Vagina (tissue), 2 donors: ENCODE measurements around the gene CCDC169. TPM values are rescaled to one million over a fixed set of nuclear protein-coding genes. Genes with fewer than 3 reads are reported as not detected.

Experiments used
- DNase-seq, 2 donors: peaks; one replicate each; pipeline ENCODE4 v3.0.0-alpha.2; 2017; ENCODE audit errors: extremely low spot score in 2 of 2
- H3K27ac ChIP-seq: fragments of 200-600 bp; sonication (generic); one replicate; pipeline ENCODE4 v1.5.1; 2019
- H3K27me3 ChIP-seq: fragments of 200-600 bp; sonication (generic); one replicate; pipeline ENCODE4 v1.5.1; 2019
- H3K36me3 ChIP-seq, 2 donors: fragments of 200-600 bp; sonication (generic); one replicate each; pipeline ENCODE4 v1.5.1; 2017 to 2019
- H3K4me1 ChIP-seq: fragments of 200-600 bp; sonication (generic); one replicate; pipeline ENCODE4 v1.5.1; 2019
- H3K4me3 ChIP-seq, 2 donors: fragments of 200-600 bp; sonication (generic); 1 replicate in 1 of 2; 2 replicates in 1 of 2; pipeline ENCODE4 v1.5.1; 2016 to 2019
- H3K9me3 ChIP-seq: fragments of 200-600 bp; sonication (generic); one replicate; pipeline ENCODE4 v1.5.1; 2019
- CTCF ChIP-seq, 3 experiments: fragments of 450-650 bp in 2 of 3; fragments of 200-600 bp in 1 of 3; sonication (generic) in 1 of 3; IDR thresholded peaks; one replicate each; pipeline ENCODE4 v1.5.1; 2017 to 2019; ENCODE audit warnings: antibody characterized with exemption in 3 of 3, mild to moderate bottlenecking in 2 of 3, moderate library complexity in 2 of 3
- POLR2A ChIP-seq, 2 donors: fragments of 450-650 bp; IDR thresholded peaks; one replicate each; pipeline ENCODE4 v1.6.1; 2017; ENCODE audit warnings: antibody characterized with exemption in 2 of 2, mild to moderate bottlenecking in 2 of 2, moderate library complexity in 2 of 2
- POLR2AphosphoS5 ChIP-seq, 2 donors: sonication (generic); formaldehyde crosslinking; IDR thresholded peaks; one replicate each; pipeline ENCODE4 v1.9.0; 2017; ENCODE audit warnings: antibody characterized with exemption in 2 of 2, mild to moderate bottlenecking in 2 of 2, low read depth in 1 of 2; ENCODE audit not compliant: insufficient read depth in 1 of 2
- intact Hi-C: fragments of 100-400 bp; cut with DNase I; formaldehyde crosslinking; loops from one replicate; pipeline ENCODE4 v1.15.1; 2023
- total RNA-seq: library from RNA; depleted of rRNA; stranded (reverse); fragments of >200 nt; gene quantifications from one replicate; pipeline ENCODE4 v1.2.3, GENCODE V29; 2016

Gene CCDC169
- total RNA-seq, 1 donor from 2014 or later: not detected

DNA sequence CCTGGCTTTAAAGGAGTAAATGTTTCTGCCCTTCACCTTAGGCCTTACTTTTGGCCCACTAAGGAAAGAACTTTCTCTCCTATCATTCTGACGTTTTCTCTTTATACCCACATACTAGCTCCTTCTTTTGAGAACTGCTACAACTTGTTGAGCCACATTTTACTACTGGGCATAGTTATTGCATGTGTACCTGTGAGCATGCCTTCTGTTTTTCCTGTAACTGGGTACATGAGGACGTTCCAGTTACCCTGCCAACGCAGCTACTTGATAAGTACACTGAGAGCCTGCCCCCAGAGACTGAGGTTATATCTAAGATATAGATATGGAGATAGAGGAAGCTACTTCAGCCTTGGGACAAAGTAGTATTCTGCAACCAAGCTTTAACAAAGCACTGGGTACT is 3.5 kb downstream of the CCDC169 start:
- Histone ChIP-seq H3K27ac (no peak overlapping the region), H3K36me3 (no peaks in the 10 kb centered on the region), H3K27me3 (no peaks in the 10 kb centered on the region), H3K4me1 (peaks cover 11% of the 10 kb centered on the region), H3K9me3 (no peaks in the 10 kb centered on the region), H3K4me3 (no peak overlapping the region)
- TF ChIP-seq POLR2A (IDR thresholded peaks at IDR 0.05): no peak
- no peak for TF ChIP-seq POLR2AphosphoS5 (IDR thresholded peaks at IDR 0.05; ENCODE audit: insufficient read depth in 1 of 2, low read depth in 1 of 2)
- no peak for TF ChIP-seq CTCF (IDR thresholded peaks at IDR 0.05)
- no peak for DNase-seq
- intact Hi-C loops: loop anchor here (10.0 kb wide), 1 partner anchor 51 kb away; the partner anchor contains the start of gene SPART

DNA sequence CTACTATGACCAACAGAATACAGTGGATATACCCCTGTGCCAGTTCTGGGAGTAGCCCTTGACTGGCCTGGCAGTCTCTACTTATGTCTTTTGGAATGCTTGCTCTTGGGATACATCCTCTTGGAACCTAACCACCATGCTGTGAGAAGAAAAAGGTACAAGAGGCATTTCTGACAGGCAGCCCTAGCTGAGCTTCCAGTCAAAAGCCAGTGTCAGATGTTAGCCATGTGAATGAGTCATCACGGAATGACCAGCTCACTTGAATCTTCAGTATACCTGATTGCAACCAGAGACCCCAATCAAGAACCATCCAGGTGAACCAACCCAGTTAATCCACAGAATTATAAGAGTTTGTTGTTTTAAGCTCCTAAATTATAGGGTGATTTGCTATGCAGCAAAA is 4.1 kb downstream of the CCDC169 start:
- intact Hi-C loops: loop anchor here (10.0 kb wide), 1 partner anchor 51 kb away; the partner anchor contains the start of gene SPART
- Histone ChIP-seq H3K4me1 (peaks cover 9% of the 10 kb centered on the region), H3K4me3 (no peak overlapping the region), H3K9me3 (no peaks in the 10 kb centered on the region), H3K27me3 (no peaks in the 10 kb centered on the region), H3K36me3 (no peaks in the 10 kb centered on the region), H3K27ac (no peak overlapping the region)
- DNase-seq: no peak
- TF ChIP-seq POLR2A (IDR thresholded peaks at IDR 0.05) (no peak), POLR2AphosphoS5 (IDR thresholded peaks at IDR 0.05; ENCODE audit: insufficient read depth in 1 of 2, low read depth in 1 of 2) (no peak), CTCF (IDR thresholded peaks at IDR 0.05) (no peak)

DNA sequence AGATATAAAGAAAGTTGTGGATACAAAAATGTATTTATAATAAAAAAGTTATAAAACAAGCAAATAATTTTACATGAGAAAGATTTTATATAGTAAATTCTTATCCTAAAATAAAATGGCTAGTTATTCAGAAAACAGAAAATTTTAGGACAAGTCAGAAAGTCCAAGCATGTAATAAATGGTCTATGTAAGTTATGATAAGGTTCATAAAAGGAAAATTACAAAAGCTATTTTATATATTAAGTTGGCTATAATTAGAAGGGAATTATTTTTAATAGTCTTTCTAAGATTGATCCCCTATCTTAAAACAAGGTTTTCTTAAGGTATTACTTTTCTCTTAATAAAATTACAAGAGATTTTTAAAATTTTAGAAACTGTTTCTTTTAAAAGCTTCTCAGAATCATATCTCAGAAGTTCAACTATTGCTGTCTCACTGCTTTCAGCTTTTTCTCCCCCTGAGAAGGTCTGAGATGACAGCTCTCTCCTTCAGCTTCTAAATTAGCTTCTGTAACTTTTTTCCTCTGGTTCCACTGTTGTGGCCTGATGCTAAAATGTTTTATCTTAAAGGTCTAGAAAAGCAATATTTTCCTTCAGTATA is 8.7 kb downstream of the CCDC169 start:
- intact Hi-C loops: loop anchor here (10.0 kb wide), 1 partner anchor 106 kb away; no protein-coding TSS in a partner anchor
- H3K4me1 ChIP-seq: no peaks in the 10 kb centered on the region
- no peaks in the 10 kb centered on the region for H3K27me3 ChIP-seq
- no peaks in the 10 kb centered on the region for H3K36me3 ChIP-seq
- no peak overlapping the region for H3K27ac ChIP-seq
- no peak for DNase-seq
- no peak overlapping the region for H3K4me3 ChIP-seq
- no peak for TF ChIP-seq CTCF (IDR thresholded peaks at IDR 0.05)
- TF ChIP-seq POLR2A (IDR thresholded peaks at IDR 0.05): no peak
- no peak for TF ChIP-seq POLR2AphosphoS5 (IDR thresholded peaks at IDR 0.05; ENCODE audit: insufficient read depth in 1 of 2, low read depth in 1 of 2)
- H3K9me3 ChIP-seq: no peaks in the 10 kb centered on the region

DNA sequence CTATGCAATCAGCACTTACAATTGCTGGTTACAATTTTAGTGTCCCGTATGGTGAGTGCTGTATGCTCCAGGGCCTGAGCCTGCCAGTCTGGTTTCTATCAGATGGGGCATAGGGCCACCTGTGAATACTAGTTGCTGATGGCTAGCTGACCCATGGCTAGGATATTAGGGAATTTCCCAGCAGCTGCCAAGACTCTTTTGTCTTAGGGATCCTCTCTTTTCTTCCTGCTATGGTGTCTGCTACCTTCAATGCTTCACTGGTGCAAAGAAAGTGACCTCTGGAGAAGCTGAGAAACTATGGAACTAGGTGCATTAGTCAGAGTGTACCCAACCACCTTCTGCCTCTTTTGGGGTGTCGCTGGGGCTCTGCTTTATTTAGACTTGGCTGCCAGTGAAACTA is 11.6 kb downstream of the CCDC169 start:
- no peaks in the 10 kb centered on the region for H3K9me3 ChIP-seq
- H3K4me1 ChIP-seq: no peaks in the 10 kb centered on the region
- TF ChIP-seq POLR2A (IDR thresholded peaks at IDR 0.05): no peak
- TF ChIP-seq CTCF (IDR thresholded peaks at IDR 0.05): no peak
- TF ChIP-seq POLR2AphosphoS5 (IDR thresholded peaks at IDR 0.05; ENCODE audit: insufficient read depth in 1 of 2, low read depth in 1 of 2): no peak
- no peaks in the 10 kb centered on the region for H3K36me3 ChIP-seq
- no peak overlapping the region for H3K4me3 ChIP-seq
- intact Hi-C loops: loop anchor here (10.0 kb wide), 1 partner anchor 109 kb away; no protein-coding TSS in a partner anchor
- H3K27me3 ChIP-seq: no peaks in the 10 kb centered on the region
- no peak overlapping the region for H3K27ac ChIP-seq
- no peak for DNase-seq

DNA sequence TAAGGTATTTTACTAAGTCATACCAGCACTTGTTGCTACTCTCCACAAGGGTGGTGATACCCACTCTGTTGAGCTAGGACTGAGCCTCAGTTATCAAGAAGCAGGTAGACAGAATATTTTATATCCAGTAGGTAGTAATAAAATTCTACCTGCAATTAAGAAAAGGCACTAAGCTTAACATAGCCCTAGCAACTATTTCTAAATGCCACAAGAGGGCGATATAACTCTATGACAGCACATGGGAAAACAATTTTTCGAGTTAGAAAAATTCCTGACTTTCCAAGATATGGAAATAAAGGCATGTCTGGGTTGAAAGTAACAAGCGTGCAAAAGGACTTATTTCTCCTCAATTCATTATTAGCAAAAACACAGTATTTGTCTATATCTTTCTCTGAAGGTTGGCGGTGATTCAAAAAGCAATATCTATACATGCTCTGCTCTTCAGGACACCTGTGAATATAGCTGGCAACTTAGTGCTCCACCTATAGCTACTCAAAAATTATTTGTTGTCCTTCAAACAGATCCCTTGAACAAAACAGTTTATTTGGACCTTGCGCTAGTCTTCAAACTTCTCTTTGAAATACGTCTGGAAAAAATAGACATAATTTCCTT is 14.7 kb downstream of the CCDC169 start:
- no peak for DNase-seq
- intact Hi-C loops: loop anchor here (10.0 kb wide), 1 partner anchor 112 kb away; no protein-coding TSS in a partner anchor
- no peak for TF ChIP-seq POLR2AphosphoS5 (IDR thresholded peaks at IDR 0.05; ENCODE audit: insufficient read depth in 1 of 2, low read depth in 1 of 2)
- TF ChIP-seq POLR2A (IDR thresholded peaks at IDR 0.05): no peak
- peak; percentile 56 to 75 (median 66) for TF ChIP-seq CTCF (IDR thresholded peaks at IDR 0.05)

More for the DNA sequence above, 14.7 kb downstream of the CCDC169 start:
- H3K27me3 ChIP-seq: no peaks in the 10 kb centered on the region
- H3K4me1 ChIP-seq: no peaks in the 10 kb centered on the region
- H3K27ac ChIP-seq: no peak overlapping the region
- H3K4me3 ChIP-seq: no peak overlapping the region
- H3K36me3 ChIP-seq: no peaks in the 10 kb centered on the region
- no peaks in the 10 kb centered on the region for H3K9me3 ChIP-seq
